ENCODE results near the gene CHKA.

CHKA gene
- long read RNA-seq, partial matches to known transcripts, result 3 of 5 reads
- long read RNA-seq, other reads (novel, unspliced or antisense), result 2 of 5 reads

GRCh38 chr11:68121067-68121899, at the start of gene CHKA:
Gene CHKA (minus strand): TSS chr11:68121388. CDS start chr11:68121177, 211 bp downstream.
- TF ChIP-seq SPI1 (IDR thresholded peaks at IDR 0.05; ENCODE audit: borderline replicate concordance, low read depth) (no peak), CTCF (IDR thresholded peaks at IDR 0.05; ENCODE audit: insufficient read depth, low read length) (no peak), REST (IDR thresholded peaks at IDR 0.05; ENCODE audit: insufficient replicate concordance, low read depth) (no peak), GABPA (IDR thresholded peaks at IDR 0.05; ENCODE audit: low read depth) (no peak), POLR2AphosphoS5 (IDR thresholded peaks at IDR 0.05; ENCODE audit: low read depth) (no peak; the same call in 1 of the 2 replicates)
- H3K27me3 ChIP-seq (ENCODE audit: insufficient read depth, poor library complexity, severe bottlenecking), result no peaks in the 10 kb centered on the region
- peak within 1 kb of the TSS; percentile 54 for H3K4me3 ChIP-seq (replicated peaks; ENCODE audit: insufficient read depth, low read length)
- DNase-seq (ENCODE audit: low read depth in 1 of 2, low spot score in 1 of 2), result peak; percentile 75 to 86
- peak within 1 kb of the TSS; percentile 84 for H3K27ac ChIP-seq (replicated peaks)

- Histone ChIP-seq H3K27ac (replicated peaks) (no peak overlapping the region), H3K4me3 (replicated peaks; ENCODE audit: insufficient read depth, low read length) (no peak overlapping the region), H3K27me3 (ENCODE audit: insufficient read depth, poor library complexity, severe bottlenecking) (no peaks in the 10 kb centered on the region)
- TF ChIP-seq SPI1 (IDR thresholded peaks at IDR 0.05; ENCODE audit: borderline replicate concordance, low read depth) (no peak), POLR2AphosphoS5 (IDR thresholded peaks at IDR 0.05; ENCODE audit: low read depth) (no peak), CTCF (IDR thresholded peaks at IDR 0.05; ENCODE audit: insufficient read depth, low read length) (no peak), GABPA (IDR thresholded peaks at IDR 0.05; ENCODE audit: low read depth) (no peak), REST (IDR thresholded peaks at IDR 0.05; ENCODE audit: insufficient replicate concordance, low read depth) (no peak)
- DNase-seq (ENCODE audit: low read depth in 1 of 2, low spot score in 1 of 2), result no peak
Measured at GRCh38 chr11:68169442-68169841, 48.3 kb upstream of the CHKA start.

GRCh38 chr11:68168694-68169093, 47.5 kb upstream of the CHKA start:
- no peak overlapping the region for H3K4me3 ChIP-seq (replicated peaks; ENCODE audit: insufficient read depth, low read length)
- H3K27me3 ChIP-seq (ENCODE audit: insufficient read depth, poor library complexity, severe bottlenecking), result no peaks in the 10 kb centered on the region
- no peak overlapping the region for H3K27ac ChIP-seq (replicated peaks)
- TF ChIP-seq POLR2AphosphoS5 (IDR thresholded peaks at IDR 0.05; ENCODE audit: low read depth) (no peak), GABPA (IDR thresholded peaks at IDR 0.05; ENCODE audit: low read depth) (no peak), CTCF (IDR thresholded peaks at IDR 0.05; ENCODE audit: insufficient read depth, low read length) (no peak), REST (IDR thresholded peaks at IDR 0.05; ENCODE audit: insufficient replicate concordance, low read depth) (no peak), SPI1 (IDR thresholded peaks at IDR 0.05; ENCODE audit: borderline replicate concordance, low read depth) (no peak)
- no peak for DNase-seq (ENCODE audit: low read depth in 1 of 2, low spot score in 1 of 2)

All from HL-60 (cell line).